BJ (cell line): ENCODE measurements around the gene ENTPD8. TPM values are rescaled to one million over a fixed set of nuclear protein-coding genes. Genes with fewer than 3 reads are reported as not detected.

Source experiments
- CTCF ChIA-PET: fragments of 350-600 bp; formaldehyde crosslinking; extraction: SDS; loops from one replicate; lab custom pipeline; 2021; ENCODE audit warnings: antibody characterized with exemption, inconsistent platforms; lab: Yijun Ruan, JAX
- POLR2A ChIA-PET: fragments of 300-600 bp; sonication (Branson Sonifier 250); formaldehyde crosslinking; extraction: SDS; loops from one replicate; lab custom pipeline; 2021; ENCODE audit warnings: antibody characterized with exemption; lab: Charles Lee
- DNase-seq: peaks from one replicate; pipeline ENCODE4 v3.0.0-alpha.2; 2011; ENCODE audit warnings: low read depth
- H3K27me3 ChIP-seq: 2 replicates; pipeline ENCODE4 v1.6.0; 2011; ENCODE audit warnings: low read length; ENCODE audit not compliant: control insufficient read depth, insufficient read depth
- H3K36me3 ChIP-seq: 2 replicates; pipeline ENCODE4 v1.5.1; 2011; ENCODE audit warnings: low read length; ENCODE audit not compliant: control insufficient read depth, insufficient read depth
- H3K4me3 ChIP-seq: 2 replicates; pipeline ENCODE4 v1.5.1; 2011; ENCODE audit warnings: low read depth, mild to moderate bottlenecking, control low read depth, low read length
- polyA plus RNA-seq: library from polyadenylated mRNA; depleted of rRNA; stranded (reverse); fragments of >200 nt; gene quantifications from 2 replicates; pipeline ENCODE4 v1.2.3, GENCODE V29; 2011
- TF ChIP-seq, protein P1 (sequence below): IDR thresholded peaks from 2 replicates; pipeline ENCODE4 v1.5.1; 2011; ENCODE audit warnings: low read depth, mild to moderate bottlenecking, control low read depth, inconsistent platforms, low read length, moderate library complexity; ENCODE audit not compliant: insufficient read depth

Gene ENTPD8
- polyA plus RNA-seq, 1 experiment, result not detected

DNA sequence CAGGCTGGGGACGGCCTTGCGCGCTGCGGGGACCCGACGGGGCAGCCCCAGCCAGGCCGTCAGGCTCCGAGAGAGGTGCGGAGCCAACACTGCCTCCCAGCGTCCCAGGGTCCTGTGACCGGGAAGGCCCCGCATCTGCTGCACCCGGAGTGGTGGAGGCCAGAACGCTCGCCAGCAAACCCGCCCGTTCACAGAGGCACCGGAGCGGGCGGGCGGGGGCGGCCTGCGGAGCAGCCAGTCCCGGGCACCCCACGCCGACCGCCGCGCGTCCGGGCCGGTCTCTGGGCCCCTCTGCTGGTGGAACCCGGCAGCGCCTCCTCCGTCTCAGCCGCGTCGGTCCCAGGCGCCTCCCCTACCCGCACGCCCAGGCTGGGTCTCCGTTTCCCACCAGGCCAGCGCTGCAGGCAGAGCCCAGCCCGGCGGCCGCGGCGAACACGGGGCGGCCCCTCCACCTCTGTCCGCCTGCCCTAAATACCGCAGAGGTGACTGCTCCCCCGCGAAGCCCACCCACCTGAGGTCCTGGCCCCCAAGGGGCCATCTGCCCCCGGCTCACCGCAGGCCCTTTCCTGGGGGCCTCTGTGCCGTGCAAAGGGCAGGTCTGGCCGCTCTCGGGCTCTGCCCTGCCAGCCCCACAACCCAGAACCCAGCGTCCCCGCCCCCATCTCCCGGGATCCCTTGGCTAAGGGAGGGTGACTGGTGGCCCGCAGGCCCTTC, 34.1 kb downstream of the ENTPD8 start:
- DNase-seq, result no peak
- TF ChIP-seq, protein P1, sequence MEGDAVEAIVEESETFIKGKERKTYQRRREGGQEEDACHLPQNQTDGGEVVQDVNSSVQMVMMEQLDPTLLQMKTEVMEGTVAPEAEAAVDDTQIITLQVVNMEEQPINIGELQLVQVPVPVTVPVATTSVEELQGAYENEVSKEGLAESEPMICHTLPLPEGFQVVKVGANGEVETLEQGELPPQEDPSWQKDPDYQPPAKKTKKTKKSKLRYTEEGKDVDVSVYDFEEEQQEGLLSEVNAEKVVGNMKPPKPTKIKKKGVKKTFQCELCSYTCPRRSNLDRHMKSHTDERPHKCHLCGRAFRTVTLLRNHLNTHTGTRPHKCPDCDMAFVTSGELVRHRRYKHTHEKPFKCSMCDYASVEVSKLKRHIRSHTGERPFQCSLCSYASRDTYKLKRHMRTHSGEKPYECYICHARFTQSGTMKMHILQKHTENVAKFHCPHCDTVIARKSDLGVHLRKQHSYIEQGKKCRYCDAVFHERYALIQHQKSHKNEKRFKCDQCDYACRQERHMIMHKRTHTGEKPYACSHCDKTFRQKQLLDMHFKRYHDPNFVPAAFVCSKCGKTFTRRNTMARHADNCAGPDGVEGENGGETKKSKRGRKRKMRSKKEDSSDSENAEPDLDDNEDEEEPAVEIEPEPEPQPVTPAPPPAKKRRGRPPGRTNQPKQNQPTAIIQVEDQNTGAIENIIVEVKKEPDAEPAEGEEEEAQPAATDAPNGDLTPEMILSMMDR, result peak; percentile 57
- POLR2A ChIA-PET, result no interaction called here
- Histone ChIP-seq H3K4me3 (peak overlapping the region; percentile 39), H3K27me3 (no peaks in the 10 kb centered on the region), H3K36me3 (no peaks in the 10 kb centered on the region)
- CTCF ChIA-PET, result interaction anchor here (1.1 kb wide), 1 partner anchor 11 kb away, joined by 4 read pairs; no protein-coding TSS in a partner anchor

DNA sequence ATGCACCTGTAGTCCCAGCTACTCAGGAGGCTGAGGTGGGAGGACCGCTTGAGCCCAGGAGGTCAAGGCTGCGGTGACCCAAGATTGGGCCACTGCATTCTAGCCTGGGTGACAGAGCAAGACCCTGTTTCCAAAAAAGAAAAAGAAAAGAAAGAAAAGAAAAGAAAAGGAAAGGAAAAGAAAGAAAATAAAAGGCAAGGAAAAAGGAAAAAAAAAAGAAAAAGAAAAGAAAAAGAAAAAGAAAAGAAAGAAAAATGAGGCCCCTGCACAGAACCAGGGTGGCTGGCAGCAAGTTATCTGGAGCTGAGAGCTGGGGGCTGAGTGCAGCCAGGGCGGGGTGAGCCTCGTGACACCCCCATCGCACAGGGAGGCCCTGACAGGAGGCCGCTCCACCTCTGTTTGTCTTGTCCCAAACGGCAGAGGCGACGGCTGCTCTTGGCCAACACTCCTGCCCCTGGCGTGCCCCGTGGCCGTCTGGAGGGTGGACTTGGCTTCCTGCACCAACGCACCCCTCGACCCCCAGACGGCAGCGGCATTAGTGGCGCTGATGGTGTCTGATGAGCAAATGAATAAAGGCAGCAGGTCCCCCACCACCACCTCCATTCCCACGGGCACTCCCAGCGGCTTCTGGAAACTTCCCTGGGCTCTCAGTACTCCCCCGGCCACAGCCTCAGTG, 34.9 kb downstream of the ENTPD8 start:
- H3K4me3 ChIP-seq, result peak overlapping the region; percentile 39
- no peaks in the 10 kb centered on the region for H3K27me3 ChIP-seq
- no peaks in the 10 kb centered on the region for H3K36me3 ChIP-seq
- no peak for DNase-seq
- ChIA-PET POLR2A (no interaction called here), CTCF (interaction anchor here (0.6 to 1.0 kb wide), 2 partner anchors 130 to 141 kb away, joined by 3 read pairs; no protein-coding TSS in a partner anchor)
- TF ChIP-seq, protein P1, result no peak

DNA sequence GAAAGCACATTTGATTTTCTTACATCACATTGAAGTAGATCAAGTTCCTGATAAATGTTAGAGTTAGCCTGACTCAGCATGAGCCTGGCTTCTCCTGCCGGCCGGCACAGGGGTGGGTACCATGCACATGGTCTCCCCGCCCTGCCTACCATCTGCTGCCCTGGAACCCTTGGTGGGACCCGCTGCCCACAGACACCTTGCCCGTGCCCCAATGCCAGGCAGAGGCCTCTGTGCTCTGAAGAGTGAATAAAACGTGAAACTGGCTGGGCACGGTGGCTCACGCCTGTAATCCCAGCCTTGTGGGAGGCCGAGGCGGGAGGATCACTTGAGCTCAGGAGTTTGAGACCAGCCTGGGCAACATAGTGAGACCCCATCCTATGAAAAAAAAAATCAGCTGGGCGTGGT, 35.5 kb downstream of the ENTPD8 start:
- H3K4me3 ChIP-seq, result no peak overlapping the region
- TF ChIP-seq, protein P1, result no peak
- CTCF ChIA-PET, result interaction anchor here (0.6 to 1.7 kb wide), 4 partner anchors 13 to 140 kb away, joined by 3 to 6 read pairs (median 3); partner anchors contain the start of genes EXD3 and NOXA1
- no peaks in the 10 kb centered on the region for H3K36me3 ChIP-seq
- DNase-seq, result no peak
- POLR2A ChIA-PET, result no interaction called here
- H3K27me3 ChIP-seq, result no peaks in the 10 kb centered on the region

DNA sequence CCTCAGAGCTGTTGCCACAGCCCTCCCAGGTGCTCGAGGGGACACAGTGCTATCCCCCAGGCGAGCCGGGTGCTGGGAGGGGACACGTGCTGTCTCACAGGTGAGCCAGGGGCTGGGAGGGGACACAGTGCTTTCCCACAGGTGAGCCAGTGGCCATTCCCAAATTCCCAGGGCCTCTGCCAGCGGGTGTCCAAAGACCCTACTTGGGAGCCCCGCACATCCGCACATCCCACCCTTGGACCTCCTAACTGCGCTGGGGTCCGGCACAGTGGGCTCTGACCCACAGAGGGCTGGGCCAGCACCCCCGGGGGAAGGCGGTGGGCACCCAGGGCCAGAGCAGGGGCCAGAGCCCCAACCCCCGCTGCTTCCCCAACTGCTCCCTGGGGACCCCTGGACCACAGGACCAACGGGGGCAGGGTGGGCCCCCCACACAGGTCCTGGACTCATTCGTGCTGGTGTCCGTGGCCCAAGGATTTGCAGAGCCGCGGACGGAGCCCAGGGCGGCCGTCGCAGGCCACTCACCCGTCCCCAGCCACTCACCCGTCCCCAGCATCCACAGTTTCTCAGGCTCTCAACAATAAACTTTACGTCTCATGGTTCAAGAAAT, 36.1 kb downstream of the ENTPD8 start:
- POLR2A ChIA-PET, result no interaction called here
- Histone ChIP-seq H3K27me3 (no peaks in the 10 kb centered on the region), H3K4me3 (no peak overlapping the region), H3K36me3 (no peaks in the 10 kb centered on the region)
- CTCF ChIA-PET, result interaction anchor here (0.6 to 1.7 kb wide), 5 partner anchors 11 to 140 kb away, joined by 3 to 6 read pairs (median 3); partner anchors contain the start of genes EXD3 and NOXA1
- no peak for DNase-seq
- TF ChIP-seq, protein P1, result no peak

DNA sequence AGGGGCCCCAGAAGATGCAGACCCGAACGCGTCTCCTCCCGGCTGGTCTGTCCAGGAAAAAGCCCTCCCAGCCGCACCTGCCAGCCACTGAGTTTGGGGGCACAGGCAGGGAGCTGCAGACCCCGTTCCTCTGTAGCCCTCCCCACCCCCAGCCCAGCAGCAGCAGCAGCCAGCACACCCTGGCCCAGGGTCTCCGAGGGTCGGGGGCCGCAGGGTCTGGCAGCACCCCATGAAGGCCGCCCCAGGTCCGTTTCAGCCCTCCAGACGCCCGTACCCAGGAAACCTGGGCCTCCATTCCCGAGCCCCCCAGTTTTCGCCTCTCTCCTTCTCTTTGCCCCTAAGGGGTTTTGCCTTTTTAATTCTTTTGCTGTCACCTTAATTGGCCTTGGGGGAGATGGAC, 37.9 kb downstream of the ENTPD8 start:
- CTCF ChIA-PET, result no interaction called here
- POLR2A ChIA-PET, result no interaction called here
- DNase-seq, result no peak
- Histone ChIP-seq H3K27me3 (no peaks in the 10 kb centered on the region), H3K36me3 (no peaks in the 10 kb centered on the region), H3K4me3 (no peak overlapping the region)
- TF ChIP-seq, protein P1, result no peak
